ENCODE measurements around the gene ZNF385B.
"Not testable (repeated sequence)": the region's sequence is repeated elsewhere in the genome, so short reads cannot be mapped to it uniquely, and the experiment has no call there.

ZNF385B gene

DNA sequence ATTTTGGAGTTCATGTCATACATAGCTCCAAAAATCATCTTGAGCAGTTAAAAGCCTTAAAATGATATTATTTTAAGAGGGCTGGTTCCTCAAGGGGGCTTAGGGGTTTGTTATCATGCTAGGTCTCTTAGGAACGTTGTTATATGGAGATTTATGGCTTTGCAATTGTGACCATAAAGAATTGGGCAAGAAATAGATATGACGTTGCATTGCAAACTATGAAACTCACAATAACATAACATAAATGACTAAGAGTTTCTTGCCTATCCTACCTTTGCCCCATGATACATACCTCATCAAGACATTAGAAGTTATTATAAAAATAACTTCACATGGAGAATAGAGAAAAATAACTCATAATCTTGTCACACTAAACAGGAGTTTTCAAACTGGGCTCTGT is 390.4 kb downstream of the ZNF385B start:
- H3K4me3 ChIP-seq (ENCODE audit: low read depth, low read length): no peak overlapping the region
- DNase-seq (ENCODE audit: low read depth): no peak
- TF ChIP-seq, protein P1, sequence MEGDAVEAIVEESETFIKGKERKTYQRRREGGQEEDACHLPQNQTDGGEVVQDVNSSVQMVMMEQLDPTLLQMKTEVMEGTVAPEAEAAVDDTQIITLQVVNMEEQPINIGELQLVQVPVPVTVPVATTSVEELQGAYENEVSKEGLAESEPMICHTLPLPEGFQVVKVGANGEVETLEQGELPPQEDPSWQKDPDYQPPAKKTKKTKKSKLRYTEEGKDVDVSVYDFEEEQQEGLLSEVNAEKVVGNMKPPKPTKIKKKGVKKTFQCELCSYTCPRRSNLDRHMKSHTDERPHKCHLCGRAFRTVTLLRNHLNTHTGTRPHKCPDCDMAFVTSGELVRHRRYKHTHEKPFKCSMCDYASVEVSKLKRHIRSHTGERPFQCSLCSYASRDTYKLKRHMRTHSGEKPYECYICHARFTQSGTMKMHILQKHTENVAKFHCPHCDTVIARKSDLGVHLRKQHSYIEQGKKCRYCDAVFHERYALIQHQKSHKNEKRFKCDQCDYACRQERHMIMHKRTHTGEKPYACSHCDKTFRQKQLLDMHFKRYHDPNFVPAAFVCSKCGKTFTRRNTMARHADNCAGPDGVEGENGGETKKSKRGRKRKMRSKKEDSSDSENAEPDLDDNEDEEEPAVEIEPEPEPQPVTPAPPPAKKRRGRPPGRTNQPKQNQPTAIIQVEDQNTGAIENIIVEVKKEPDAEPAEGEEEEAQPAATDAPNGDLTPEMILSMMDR (conservative IDR thresholded peaks at IDR 0.05; ENCODE audit: low read depth, low read length): no peak

DNA sequence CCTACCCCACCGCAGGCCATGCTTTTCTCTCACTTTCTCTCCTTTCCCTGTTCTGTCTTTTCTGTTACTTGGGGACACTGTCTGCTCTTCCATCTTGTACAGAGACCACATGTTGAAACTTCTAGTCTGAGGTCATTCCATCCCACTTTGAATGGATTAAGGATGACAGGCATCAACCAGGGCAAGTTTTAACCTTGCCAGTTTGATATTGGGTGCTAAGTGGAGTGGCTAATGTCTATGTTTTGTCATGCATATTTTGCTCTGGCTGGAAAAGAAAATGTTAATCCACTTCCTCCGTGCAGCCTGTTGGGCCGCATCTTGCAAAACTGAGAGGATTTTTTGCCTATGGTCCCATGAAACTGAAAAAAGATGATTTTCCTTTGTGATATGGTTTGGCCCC is 391.3 kb downstream of the ZNF385B start:
- no peak overlapping the region for H3K4me3 ChIP-seq (ENCODE audit: low read depth, low read length)
- TF ChIP-seq, protein P1 (conservative IDR thresholded peaks at IDR 0.05; ENCODE audit: low read depth, low read length): no peak
- no peak for DNase-seq (ENCODE audit: low read depth)

DNA sequence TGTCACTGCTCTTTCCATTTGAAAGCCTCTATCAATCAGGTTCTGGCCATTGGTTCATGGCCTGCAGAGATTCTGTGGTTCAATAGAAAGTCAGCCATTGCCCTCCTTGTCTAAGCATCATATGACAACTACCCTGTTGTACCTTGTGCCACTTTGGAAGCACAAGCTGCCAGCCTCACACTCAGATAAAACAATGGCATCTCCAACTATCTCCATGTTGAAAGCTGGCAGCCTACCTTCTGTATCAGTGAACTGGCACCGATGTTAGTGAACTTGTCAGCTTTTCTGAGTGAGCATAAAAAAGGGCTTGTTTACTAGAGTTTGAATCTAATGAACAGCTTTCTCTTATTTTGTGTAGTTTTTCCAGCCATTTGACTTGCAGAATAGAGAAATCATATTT is 393.5 kb downstream of the ZNF385B start:
- no peak for DNase-seq (ENCODE audit: low read depth)
- TF ChIP-seq, protein P1 (conservative IDR thresholded peaks at IDR 0.05; ENCODE audit: low read depth, low read length): no peak
- H3K4me3 ChIP-seq (ENCODE audit: low read depth, low read length): no peak overlapping the region

DNA sequence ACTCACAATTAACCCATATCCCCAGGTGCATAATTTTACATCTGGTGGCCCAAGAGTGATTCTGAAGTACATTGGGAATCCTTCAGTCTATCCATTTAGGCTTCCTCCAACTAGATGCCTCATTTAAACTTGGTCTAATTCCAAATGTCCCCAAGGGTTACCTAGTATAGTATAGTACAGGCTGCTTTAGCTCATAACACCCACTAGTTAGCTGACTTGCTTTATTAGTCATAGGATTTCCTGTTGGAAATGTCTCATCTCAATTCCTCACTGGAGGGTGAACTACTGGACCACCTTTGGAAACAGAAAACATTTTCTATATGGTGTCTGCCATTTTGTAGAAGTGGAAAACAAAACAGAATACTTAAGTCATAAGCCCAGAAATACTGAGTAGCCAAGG is 394.3 kb downstream of the ZNF385B start:
- H3K4me3 ChIP-seq (ENCODE audit: low read depth, low read length): no peak overlapping the region
- TF ChIP-seq, protein P1 (conservative IDR thresholded peaks at IDR 0.05; ENCODE audit: low read depth, low read length): no peak
- peak; percentile 29 for DNase-seq (ENCODE audit: low read depth)

DNA sequence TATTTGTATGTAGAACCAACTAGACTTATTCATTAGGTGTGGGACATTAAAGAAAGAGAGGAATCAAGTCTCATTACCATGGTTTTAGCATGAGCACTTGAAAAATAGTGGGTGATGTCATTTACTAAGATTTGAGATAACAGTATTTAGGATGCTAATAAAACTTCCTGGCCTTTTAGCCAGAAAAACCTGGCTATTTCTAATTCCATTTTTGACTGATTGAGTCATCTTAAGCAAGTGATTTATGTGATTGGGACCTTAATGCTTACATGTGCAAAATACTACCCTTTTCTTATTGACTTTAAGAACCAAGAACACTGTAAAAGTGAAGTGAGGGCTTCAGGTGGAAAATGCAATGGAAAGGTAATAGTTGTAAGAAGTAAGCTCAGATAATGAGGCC is 400.0 kb downstream of the ZNF385B start:
- no peak overlapping the region for H3K4me3 ChIP-seq (ENCODE audit: low read depth, low read length)
- TF ChIP-seq, protein P1 (conservative IDR thresholded peaks at IDR 0.05; ENCODE audit: low read depth, low read length): no peak
- DNase-seq (ENCODE audit: low read depth): peak; percentile 31

DNA sequence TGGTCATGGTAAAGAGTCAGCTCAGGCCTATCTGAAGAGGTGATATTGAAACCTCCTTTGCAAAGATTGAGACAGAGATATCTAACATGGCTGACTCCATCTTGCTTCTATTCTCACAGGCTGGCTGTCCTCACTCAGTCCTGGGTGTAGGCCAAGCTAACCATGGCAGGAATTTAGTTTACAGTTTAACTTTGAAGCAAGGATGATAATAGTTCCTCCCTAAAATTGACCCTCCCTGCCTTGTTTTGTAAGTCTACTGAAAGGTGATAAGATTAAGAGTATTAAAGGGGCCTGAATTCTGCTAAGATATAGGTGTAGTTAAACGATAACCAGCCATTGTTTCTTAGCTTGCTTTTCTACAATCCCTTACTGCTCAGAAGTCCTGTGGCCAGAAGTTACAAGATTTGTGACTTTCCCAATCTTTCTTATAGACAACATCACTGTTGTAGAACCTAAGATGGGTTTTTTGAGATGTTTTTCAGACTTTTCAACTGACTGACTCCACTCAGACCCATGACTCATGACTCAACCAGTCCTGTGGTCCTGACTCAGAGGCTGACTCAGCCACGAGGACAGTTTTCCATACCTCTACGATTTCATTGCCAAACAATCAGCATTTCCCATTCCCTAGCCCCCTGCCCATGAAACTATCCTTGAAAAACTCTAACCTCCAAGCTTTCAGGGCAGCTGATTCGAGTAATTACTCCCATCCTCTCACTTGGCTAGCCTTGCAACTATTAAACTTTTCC is 401.1 kb downstream of the ZNF385B start:
- TF ChIP-seq, protein P1 (conservative IDR thresholded peaks at IDR 0.05; ENCODE audit: low read depth, low read length): no peak
- DNase-seq (ENCODE audit: low read depth): peak; percentile 99
- no peak overlapping the region for H3K4me3 ChIP-seq (ENCODE audit: low read depth, low read length)

DNA sequence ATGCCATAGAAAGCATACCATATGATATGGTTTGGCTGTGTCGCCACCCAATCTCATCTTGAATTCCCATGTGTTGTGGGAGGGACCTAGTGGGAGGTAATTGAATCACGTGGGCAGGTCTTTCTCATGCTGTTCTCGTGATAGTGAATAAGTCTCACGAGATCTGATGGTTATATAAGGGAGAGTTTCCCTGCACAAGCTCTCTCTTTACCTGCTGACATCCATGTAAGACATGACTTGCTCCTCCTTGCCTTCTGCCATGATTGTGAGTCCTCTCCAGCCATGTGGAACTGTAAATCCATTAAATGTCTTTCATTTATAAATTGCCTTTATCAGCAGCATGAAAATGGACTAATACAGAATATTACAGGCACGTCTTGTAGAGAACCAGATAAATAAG is 403.3 kb downstream of the ZNF385B start:
- not testable (repeated sequence) for DNase-seq (ENCODE audit: low read depth)

More for the DNA sequence above, 403.3 kb downstream of the ZNF385B start:
- not testable (repeated sequence) for H3K4me3 ChIP-seq (ENCODE audit: low read depth, low read length)

Data from choroid plexus epithelial cell (primary cell).